H1 (cell line): ENCODE results near the gene ANO2.

Experiments
- BCL11A ChIP-seq, 2 experiments: IDR thresholded peaks; one replicate each; pipeline ENCODE4 v1.6.1; 2011; ENCODE audit warnings: low read depth in 2 of 2, low read length in 2 of 2, mild to moderate bottlenecking in 2 of 2
- CBX8 ChIP-seq: fragments of 300-800, 300-1000 bp; sonication (generic); IDR thresholded peaks from 2 replicates; pipeline ENCODE4 v1.7.1; 2016; ENCODE audit warnings: low read depth, low read length, borderline replicate concordance
- CTCF ChIP-seq, 3 experiments: IDR thresholded peaks; 1 replicate in 2 of 3; 2 replicates in 1 of 3; pipeline versions ENCODE4 v1.5.1 to v1.6.1; 2011; ENCODE audit warnings: low read length in 3 of 3, mild to moderate bottlenecking in 3 of 3, inconsistent platforms in 2 of 3, low read depth in 1 of 3, moderate library complexity in 1 of 3; ENCODE audit not compliant: insufficient read depth in 1 of 3; ENCODE audit errors: control extremely low read depth in 1 of 3
- EP300 ChIP-seq, 2 experiments: IDR thresholded peaks; 1 replicate in 1 of 2; 2 replicates in 1 of 2; pipeline ENCODE4 v1.6.1; 2011 to 2012; ENCODE audit warnings: low read depth in 2 of 2, low read length in 2 of 2, mild to moderate bottlenecking in 2 of 2, borderline replicate concordance in 1 of 2, inconsistent platforms in 1 of 2, moderate library complexity in 1 of 2
- EZH2 ChIP-seq: fragments of 200-600 bp; sonication (generic); IDR thresholded peaks from 2 replicates; pipeline ENCODE4 v1.7.1; 2012; ENCODE audit warnings: low read depth, mild to moderate bottlenecking, moderate library complexity, low read length, inconsistent platforms; ENCODE audit not compliant: severe bottlenecking
- POLR2A ChIP-seq, 2 experiments: IDR thresholded peaks; 1 replicate in 1 of 2; 2 replicates in 1 of 2; pipeline ENCODE4 v1.6.1; 2011; ENCODE audit warnings: low read depth in 2 of 2, low read length in 2 of 2, mild to moderate bottlenecking in 2 of 2; ENCODE audit errors: control extremely low read depth in 1 of 2
- SAP30 ChIP-seq: fragments of 300-600 bp; sonication (generic); IDR thresholded peaks from 2 replicates; pipeline ENCODE4 v1.7.1; 2012; ENCODE audit warnings: low read length, moderate library complexity, mild to moderate bottlenecking, inconsistent platforms; ENCODE audit not compliant: insufficient read depth, insufficient replicate concordance
- YY1 ChIP-seq: IDR thresholded peaks from 2 replicates; pipeline ENCODE4 v1.6.1; 2011; ENCODE audit warnings: low read depth, mild to moderate bottlenecking, low read length

- TF ChIP-seq POLR2A (IDR thresholded peaks at IDR 0.05; ENCODE audit: control extremely low read depth in 1 of 2, low read depth in 2 of 2, low read length in 2 of 2) (no peak), CTCF (IDR thresholded peaks at IDR 0.05; ENCODE audit: control extremely low read depth in 1 of 3, insufficient read depth in 1 of 3, low read depth in 1 of 3, low read length in 3 of 3) (no peak), SAP30 (no peak), BCL11A (IDR thresholded peaks at IDR 0.05; ENCODE audit: low read depth in 2 of 2, low read length in 2 of 2) (no peak), YY1 (no peak), EP300 (IDR thresholded peaks at IDR 0.05; ENCODE audit: borderline replicate concordance in 1 of 2, low read depth in 2 of 2, low read length in 2 of 2) (no peak), CBX8 (no peak), EZH2 (no peak)
Observed at GRCh38 chr12:5954661-5955060, 9.6 kb upstream of the ANO2 start.
